Loucy (cell line): ENCODE results near the gene STK38L.

Source experiments
- H2AFZ ChIP-seq: fragments of 200-600 bp; sonication (generic); 2 replicates; pipeline ENCODE4 v1.6.0; 2016; ENCODE audit warnings: antibody characterized with exemption, mild to moderate bottlenecking, low read length, moderate library complexity
- H3F3A ChIP-seq: fragments of 200-600 bp; 2 replicates; pipeline ENCODE4 v1.6.0; 2016; ENCODE audit warnings: antibody characterized with exemption, low read depth, mild to moderate bottlenecking
- H3K27me3 ChIP-seq: fragments of 200-600 bp; sonication (generic); 2 replicates; pipeline ENCODE4 v1.6.1; 2014; ENCODE audit warnings: low read length, mild to moderate bottlenecking; ENCODE audit not compliant: insufficient read depth, poor library complexity, severe bottlenecking
- H3K36me3 ChIP-seq: fragments of 200-600 bp; sonication (generic); 2 replicates; pipeline ENCODE4 v1.6.1; 2016; ENCODE audit warnings: low read length; ENCODE audit not compliant: insufficient read depth
- H3K4me1 ChIP-seq: fragments of 200-600 bp; sonication (generic); 2 replicates; pipeline ENCODE4 v1.5.1; 2014; ENCODE audit warnings: low read length, mild to moderate bottlenecking; ENCODE audit not compliant: insufficient read depth, poor library complexity, severe bottlenecking
- H3K4me2 ChIP-seq: fragments of 200-600 bp; sonication (generic); 2 replicates; pipeline ENCODE4 v1.6.0; 2014; ENCODE audit warnings: antibody characterized with exemption, low read length, low read depth, mild to moderate bottlenecking; ENCODE audit not compliant: poor library complexity, severe bottlenecking
- H3K4me3 ChIP-seq: fragments of 200-600 bp; sonication (generic); 2 replicates; pipeline ENCODE4 v1.5.1; 2014; ENCODE audit warnings: low read length, mild to moderate bottlenecking, mixed read lengths; ENCODE audit not compliant: poor library complexity, severe bottlenecking
- H3K79me2 ChIP-seq: fragments of 200-600 bp; sonication (generic); 2 replicates; pipeline ENCODE4 v1.6.1; 2014; ENCODE audit warnings: low read length; ENCODE audit not compliant: insufficient read depth
- H3K9ac ChIP-seq: fragments of 200-600 bp; sonication (generic); 2 replicates; pipeline ENCODE4 v1.6.0; 2014; ENCODE audit warnings: mild to moderate bottlenecking, low read depth, low read length, moderate library complexity; ENCODE audit not compliant: poor library complexity, severe bottlenecking
- H3K9me2 ChIP-seq: fragments of 200-600 bp; sonication (generic); replicated peaks from 2 replicates; pipeline ENCODE4 v1.6.1; 2016; ENCODE audit warnings: low read depth, low read length, mixed read lengths
- H3K9me3 ChIP-seq: fragments of 200-600 bp; sonication (generic); 2 replicates; pipeline ENCODE4 v1.6.1; 2014; ENCODE audit warnings: mild to moderate bottlenecking, antibody characterized with exemption, low read length, low read depth; ENCODE audit not compliant: insufficient read depth
- H4K20me1 ChIP-seq: fragments of 200-600 bp; sonication (generic); 2 replicates; pipeline ENCODE4 v1.6.0; 2014; ENCODE audit warnings: antibody characterized with exemption, low read length, mild to moderate bottlenecking; ENCODE audit not compliant: insufficient read depth, poor library complexity, severe bottlenecking
- EZH2phosphoT487 ChIP-seq: fragments of 200-600 bp; IDR thresholded peaks from 2 replicates; pipeline ENCODE4 v1.6.1; 2018; ENCODE audit warnings: antibody characterized with exemption, mild to moderate bottlenecking, moderate library complexity, borderline replicate concordance
- TF ChIP-seq, protein P1 (sequence below): fragments of 200-600 bp; sonication (generic); conservative IDR thresholded peaks from 2 replicates; pipeline ENCODE4 v1.5.1; 2014; ENCODE audit warnings: mild to moderate bottlenecking, antibody characterized with exemption, low read length

The STK38L gene

GRCh38 chr12:27338473-27338872, 94.4 kb downstream of the STK38L start:
- Histone ChIP-seq H2AFZ (no peak overlapping the region), H3K79me2 (peaks cover 52% of the 10 kb centered on the region), H3K4me1 (peaks cover 26% of the 10 kb centered on the region), H3K27me3 (no peaks in the 10 kb centered on the region), H3K9me2 (no peaks in the 10 kb centered on the region), H3K4me2 (no peak overlapping the region), H3K9ac (no peak overlapping the region), H3K9me3 (no peaks in the 10 kb centered on the region), H3K36me3 (no peaks in the 10 kb centered on the region), H3K4me3 (no peak overlapping the region), H4K20me1 (no peaks in the 10 kb centered on the region), H3F3A (no peaks in the 10 kb centered on the region; the same call in 1 of the 2 replicates)
- TF ChIP-seq, protein P1, sequence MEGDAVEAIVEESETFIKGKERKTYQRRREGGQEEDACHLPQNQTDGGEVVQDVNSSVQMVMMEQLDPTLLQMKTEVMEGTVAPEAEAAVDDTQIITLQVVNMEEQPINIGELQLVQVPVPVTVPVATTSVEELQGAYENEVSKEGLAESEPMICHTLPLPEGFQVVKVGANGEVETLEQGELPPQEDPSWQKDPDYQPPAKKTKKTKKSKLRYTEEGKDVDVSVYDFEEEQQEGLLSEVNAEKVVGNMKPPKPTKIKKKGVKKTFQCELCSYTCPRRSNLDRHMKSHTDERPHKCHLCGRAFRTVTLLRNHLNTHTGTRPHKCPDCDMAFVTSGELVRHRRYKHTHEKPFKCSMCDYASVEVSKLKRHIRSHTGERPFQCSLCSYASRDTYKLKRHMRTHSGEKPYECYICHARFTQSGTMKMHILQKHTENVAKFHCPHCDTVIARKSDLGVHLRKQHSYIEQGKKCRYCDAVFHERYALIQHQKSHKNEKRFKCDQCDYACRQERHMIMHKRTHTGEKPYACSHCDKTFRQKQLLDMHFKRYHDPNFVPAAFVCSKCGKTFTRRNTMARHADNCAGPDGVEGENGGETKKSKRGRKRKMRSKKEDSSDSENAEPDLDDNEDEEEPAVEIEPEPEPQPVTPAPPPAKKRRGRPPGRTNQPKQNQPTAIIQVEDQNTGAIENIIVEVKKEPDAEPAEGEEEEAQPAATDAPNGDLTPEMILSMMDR, result no peak
- no peak for TF ChIP-seq EZH2phosphoT487

DNA sequence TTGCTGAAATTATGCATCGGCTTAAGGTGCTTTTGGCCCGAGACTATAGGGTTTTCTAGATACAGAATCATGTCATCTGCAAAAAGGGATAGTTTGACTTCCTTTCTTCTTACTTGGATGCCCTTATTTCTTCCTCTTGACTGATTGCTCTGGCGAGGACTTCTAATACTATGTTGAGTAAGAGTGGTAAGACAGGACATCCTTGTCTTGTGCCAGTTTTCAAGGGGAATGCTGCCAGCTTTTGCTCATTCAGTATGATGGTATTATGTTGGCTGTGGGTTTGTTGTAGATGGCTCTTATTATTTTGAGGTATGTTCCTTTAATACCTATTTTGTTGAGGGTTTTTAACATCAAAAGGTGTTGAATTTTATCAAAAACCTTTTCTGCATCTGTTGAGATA, 96.9 kb downstream of the STK38L start:
- Histone ChIP-seq H3K79me2 (peaks cover 44% of the 10 kb centered on the region; the same call in 1 of the 2 replicates), H3K27me3 (no peaks in the 10 kb centered on the region)

DNA sequence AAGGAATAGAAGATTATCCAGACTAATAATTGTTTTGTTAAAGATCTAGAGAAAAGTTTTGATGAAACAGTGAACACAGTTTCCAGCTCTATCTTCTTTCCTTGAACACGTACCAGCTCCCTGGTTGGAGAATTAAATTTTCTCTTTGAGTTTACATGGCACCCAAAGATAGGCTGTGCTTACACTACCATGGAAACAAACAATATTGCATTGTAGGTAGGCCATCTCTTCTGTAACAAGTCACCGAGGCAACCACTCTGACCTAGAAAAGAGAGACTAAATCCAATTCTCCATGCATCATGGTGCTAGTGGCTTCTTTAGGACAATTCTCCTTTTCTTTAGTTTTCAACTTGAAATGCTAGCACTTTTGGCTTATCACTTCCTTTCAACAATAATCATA, 98.5 kb downstream of the STK38L start:
- Histone ChIP-seq H3K36me3 (no peaks in the 10 kb centered on the region), H3K27me3 (no peaks in the 10 kb centered on the region), H3K9me3 (no peaks in the 10 kb centered on the region), H3K79me2 (peaks cover 51% of the 10 kb centered on the region; the same call in 1 of the 2 replicates), H3K4me2 (no peak overlapping the region), H3K9ac (no peak overlapping the region), H3K9me2 (no peaks in the 10 kb centered on the region), H4K20me1 (no peaks in the 10 kb centered on the region), H3K4me3 (no peak overlapping the region), H3F3A (no peaks in the 10 kb centered on the region; the same call in 1 of the 2 replicates), H3K4me1 (peaks cover 13% of the 10 kb centered on the region), H2AFZ (no peak overlapping the region)
- no peak for TF ChIP-seq EZH2phosphoT487
- TF ChIP-seq, protein P1, result no peak

More for the DNA sequence above, 96.9 kb downstream of the STK38L start:
- no peak for TF ChIP-seq EZH2phosphoT487
- TF ChIP-seq, protein P1, result no peak
- no peak overlapping the region for H3K9ac ChIP-seq
- H3K9me2 ChIP-seq, result no peaks in the 10 kb centered on the region
- no peak overlapping the region for H2AFZ ChIP-seq
- no peaks in the 10 kb centered on the region for H4K20me1 ChIP-seq
- no peaks in the 10 kb centered on the region for H3K36me3 ChIP-seq
- H3F3A ChIP-seq, result no peaks in the 10 kb centered on the region; the same call in 1 of the 2 replicates
- no peaks in the 10 kb centered on the region for H3K9me3 ChIP-seq
- peaks cover 13% of the 10 kb centered on the region for H3K4me1 ChIP-seq
- H3K4me3 ChIP-seq, result no peak overlapping the region
- H3K4me2 ChIP-seq, result no peak overlapping the region
